SK-N-SH (cell line): ENCODE results near the gene OR52N1. TPM values are rescaled to one million over a fixed set of nuclear protein-coding genes. Genes with fewer than 3 reads are reported as not detected.

Experiments
- CTCF ChIA-PET: fragments of 300-600, 350-600 bp; formaldehyde crosslinking; extraction: SDS; loops from one replicate; lab custom pipeline; 2021; lab: Yijun Ruan, JAX
- POLR2A ChIA-PET: fragments of 350-600 bp; sonication (Branson Sonifier 250); formaldehyde crosslinking; extraction: SDS; loops from one replicate; lab custom pipeline; 2020; ENCODE audit warnings: antibody characterized with exemption, inconsistent platforms; lab: Yijun Ruan, JAX
- DNase-seq: peaks from one replicate; pipeline ENCODE4 v3.0.0; 2012
- H2AFZ ChIP-seq: fragments of 200-600 bp; sonication (generic); 2 replicates; pipeline ENCODE4 v1.8.1; 2016; ENCODE audit warnings: antibody characterized with exemption, mild to moderate bottlenecking, low read depth
- H3F3A ChIP-seq: fragments of 200-600 bp; sonication (generic); replicated peaks from 2 replicates; pipeline ENCODE3; 2016; ENCODE audit warnings: antibody characterized with exemption, mild to moderate bottlenecking; ENCODE audit not compliant: insufficient read depth
- H3K27ac ChIP-seq, 2 experiments: fragments of 200-500 bp in 1 of 2; fragments of 200-600 bp in 1 of 2; sonication (Bioruptor generic) in 1 of 2; sonication (generic), shearing (Covaris generic) in 1 of 2; 2 replicates each; pipeline versions ENCODE4 v1.5.1 to v1.6.1; 2014 to 2016; ENCODE audit warnings: low read depth in 2 of 2, inconsistent platforms in 1 of 2, low read length in 1 of 2, mild to moderate bottlenecking in 1 of 2, mixed read lengths in 1 of 2
- H3K27me3 ChIP-seq: fragments of 200-600 bp; sonication (generic), shearing (Covaris generic); 2 replicates; pipeline ENCODE4 v1.6.1; 2016; ENCODE audit warnings: mixed run types; ENCODE audit not compliant: insufficient read depth
- H3K36me3 ChIP-seq, 2 experiments: fragments of 200-500 bp in 1 of 2; fragments of 200-600 bp in 1 of 2; sonication (Bioruptor generic) in 1 of 2; sonication (generic) in 1 of 2; replicated peaks in 1 of 2; 2 replicates each; pipeline versions ENCODE3 to v1.5.1; 2014 to 2016; ENCODE audit warnings: low read length in 1 of 2, mild to moderate bottlenecking in 1 of 2; ENCODE audit not compliant: insufficient read depth in 2 of 2, control insufficient read depth in 1 of 2
- H3K4me1 ChIP-seq, 2 experiments: fragments of 200-500 bp in 1 of 2; fragments of 200-600 bp in 1 of 2; sonication (Bioruptor generic) in 1 of 2; sonication (generic), shearing (Covaris generic) in 1 of 2; 2 replicates each; pipeline versions ENCODE4 v1.5.1 to v1.6.1; 2014 to 2016; ENCODE audit warnings: low read depth in 1 of 2, low read length in 1 of 2, mixed run types in 1 of 2; ENCODE audit not compliant: insufficient read depth in 2 of 2, control insufficient read depth in 1 of 2
- H3K4me2 ChIP-seq: fragments of 200-600 bp; sonication (generic), shearing (Covaris generic); 2 replicates; pipeline ENCODE4 v1.6.1; 2017; ENCODE audit warnings: mixed run types
- H3K4me3 ChIP-seq, 2 experiments: fragments of 200-500 bp in 1 of 2; fragments of 200-600 bp in 1 of 2; sonication (Bioruptor generic) in 1 of 2; sonication (generic), shearing (Covaris generic) in 1 of 2; 2 replicates each; pipeline versions ENCODE4 v1.5.1 to v1.8.1; 2014 to 2016; ENCODE audit warnings: low read depth in 2 of 2, inconsistent platforms in 1 of 2, low read length in 1 of 2, mild to moderate bottlenecking in 1 of 2, mixed read lengths in 1 of 2, moderate library complexity in 1 of 2
- H3K79me2 ChIP-seq: fragments of 200-600 bp; sonication (generic); 2 replicates; pipeline ENCODE4 v1.8.1; 2017; ENCODE audit warnings: mild to moderate bottlenecking; ENCODE audit not compliant: insufficient read depth
- H3K9ac ChIP-seq: fragments of 200-600 bp; sonication (generic); 2 replicates; pipeline ENCODE4 v1.6.1; 2017; ENCODE audit warnings: mixed run types
- H3K9me2 ChIP-seq: fragments of 200-600 bp; sonication (generic); 2 replicates; pipeline ENCODE4 v1.6.1; 2017; ENCODE audit warnings: mixed run types
- H3K9me3 ChIP-seq: fragments of 200-600 bp; sonication (generic); 2 replicates; pipeline ENCODE4 v1.6.1; 2017; ENCODE audit warnings: mixed run types, mild to moderate bottlenecking, moderate library complexity
- H4K20me1 ChIP-seq: fragments of 200-600 bp; sonication (generic); 2 replicates; pipeline ENCODE4 v1.6.1; 2017; ENCODE audit warnings: mild to moderate bottlenecking, mixed run types; ENCODE audit not compliant: insufficient read depth
- CHD2 ChIP-seq: fragments of 150-350 bp; IDR thresholded peaks from 2 replicates; pipeline ENCODE4 v1.6.1; 2018; ENCODE audit warnings: low read length; ENCODE audit not compliant: partially characterized antibody
- CTCF ChIP-seq: fragments of 200-600 bp; sonication (generic); IDR thresholded peaks from 2 replicates; pipeline ENCODE4 v1.6.1; 2017; ENCODE audit warnings: antibody characterized with exemption, mild to moderate bottlenecking, moderate library complexity
- ELF1 ChIP-seq: IDR thresholded peaks from 2 replicates; pipeline ENCODE4 v1.4.0; 2012
- EP300 ChIP-seq, 2 experiments: IDR thresholded peaks; 2 replicates each; pipeline versions ENCODE4 v1.4.0 to v1.6.1; 2012; ENCODE audit warnings: borderline replicate concordance in 1 of 2, low read depth in 1 of 2, low read length in 1 of 2
- EZH2phosphoT487 ChIP-seq: fragments of 200-600 bp; sonication (generic); IDR thresholded peaks from 2 replicates; pipeline ENCODE4 v1.6.1; 2017; ENCODE audit warnings: low read depth, mixed run types, mild to moderate bottlenecking, antibody characterized with exemption, moderate library complexity, borderline replicate concordance
- FOXM1 ChIP-seq: IDR thresholded peaks from 2 replicates; pipeline ENCODE4 v1.4.0; 2012; ENCODE audit warnings: low read depth, mild to moderate bottlenecking
- GABPA ChIP-seq: IDR thresholded peaks from 2 replicates; pipeline ENCODE4 v1.4.0; 2012; ENCODE audit warnings: low read depth, mild to moderate bottlenecking
- JUND ChIP-seq: IDR thresholded peaks from 2 replicates; pipeline ENCODE4 v1.4.0; 2012
- MEF2A ChIP-seq: IDR thresholded peaks from 2 replicates; pipeline ENCODE4 v1.4.0; 2012; ENCODE audit warnings: low read depth, borderline replicate concordance
- MXI1 ChIP-seq: IDR thresholded peaks from 2 replicates; pipeline ENCODE4 v1.6.1; 2012; ENCODE audit warnings: mild to moderate bottlenecking, low read depth, low read length, improper control_type of control experiment
- NRF1 ChIP-seq: IDR thresholded peaks from 2 replicates; pipeline ENCODE4 v1.6.1; 2012; ENCODE audit warnings: low read depth, mild to moderate bottlenecking, low read length
- POLR2AphosphoS5 ChIP-seq: IDR thresholded peaks from 2 replicates; pipeline ENCODE4 v1.6.1; 2012; ENCODE audit warnings: low read depth, low read length
- RAD21 ChIP-seq: IDR thresholded peaks from 2 replicates; pipeline ENCODE4 v1.6.1; 2012; ENCODE audit warnings: mild to moderate bottlenecking, low read length
- RXRA ChIP-seq: IDR thresholded peaks from 2 replicates; pipeline ENCODE4 v1.4.0; 2012; ENCODE audit warnings: low read depth, mild to moderate bottlenecking, borderline replicate concordance
- SIN3A ChIP-seq: IDR thresholded peaks from 2 replicates; pipeline ENCODE4 v1.6.1; 2012; ENCODE audit warnings: low read depth, mild to moderate bottlenecking, low read length, moderate library complexity, borderline replicate concordance
- SMC3 ChIP-seq: IDR thresholded peaks from 2 replicates; pipeline ENCODE4 v1.6.1; 2012; ENCODE audit warnings: low read depth, low read length, improper control_type of control experiment
- TAF1 ChIP-seq: IDR thresholded peaks from 2 replicates; pipeline ENCODE4 v1.6.1; 2012; ENCODE audit warnings: low read depth, mild to moderate bottlenecking, low read length, moderate library complexity, borderline replicate concordance
- TCF12 ChIP-seq: IDR thresholded peaks from 2 replicates; pipeline ENCODE4 v1.4.0; 2012
- USF1 ChIP-seq: IDR thresholded peaks from 2 replicates; pipeline ENCODE4 v1.4.0; 2012; ENCODE audit warnings: low read depth, borderline replicate concordance
- WGBS: methylation state at CpG from one replicate; pipeline ENCODE4 v1.1.6; 2017; ENCODE audit warnings: low lambda C conversion rate; 5-methylcytosine and 5-hydroxymethylcytosine counted together
- polyA plus RNA-seq, 3 experiments: library from polyadenylated mRNA; depleted of rRNA; stranded (reverse); fragments of >200 nt; gene quantifications; 2 replicates each; pipeline ENCODE4 v1.2.3, GENCODE V29; 2012
- TF ChIP-seq, protein P1 (sequence below): IDR thresholded peaks from 2 replicates; pipeline ENCODE4 v1.4.0; 2012; ENCODE audit warnings: low read depth, borderline replicate concordance

OR52N1 gene
- polyA plus RNA-seq, 1 of the 3 experiments (the other 2 are of a cell fraction), result not detected

DNA sequence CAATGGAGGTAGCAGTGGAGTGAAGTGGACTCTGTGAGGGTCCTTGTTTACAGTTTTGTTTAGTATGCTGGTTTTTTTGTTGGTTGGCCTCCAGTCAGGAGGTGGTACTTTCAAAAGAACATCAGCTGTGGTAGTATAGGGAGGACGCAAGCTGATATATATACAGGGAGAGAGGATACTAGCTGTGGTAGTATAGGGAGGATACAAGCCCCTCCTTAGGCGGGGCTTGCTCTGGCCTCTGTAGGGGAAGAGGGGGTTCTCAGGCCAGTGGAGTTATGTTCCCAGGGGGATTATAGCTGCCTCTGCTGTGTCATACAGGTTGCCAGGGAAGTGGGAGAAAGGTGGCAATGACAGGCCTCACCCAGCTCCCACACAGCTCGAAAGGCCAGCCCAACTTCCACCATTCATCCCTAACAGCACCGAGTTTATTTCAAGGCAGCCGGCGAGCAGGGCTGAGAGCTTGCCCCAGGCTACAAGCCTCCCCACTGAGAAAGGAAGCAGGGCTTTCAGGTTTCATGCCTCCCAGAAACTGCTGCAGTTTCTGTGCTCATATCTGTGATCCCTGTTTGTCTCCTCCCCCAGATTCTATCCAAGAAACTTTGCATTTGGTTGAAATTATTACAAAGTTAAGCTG is 40.2 kb upstream of the OR52N1 start:
- no peak overlapping the region for H3K4me2 ChIP-seq
- H4K20me1 ChIP-seq, result no peaks in the 10 kb centered on the region
- no peak overlapping the region for H3K27ac ChIP-seq
- no peak for DNase-seq
- no peaks in the 10 kb centered on the region for H3F3A ChIP-seq
- no peak overlapping the region for H3K4me3 ChIP-seq
- no peaks in the 10 kb centered on the region for H3K9me3 ChIP-seq
- no peaks in the 10 kb centered on the region for H3K79me2 ChIP-seq
- H2AFZ ChIP-seq, result no peak overlapping the region
- no peak for TF ChIP-seq RXRA
- TF ChIP-seq CHD2, result no peak
- no peak for TF ChIP-seq MEF2A
- TF ChIP-seq ELF1, result no peak
- no peak for TF ChIP-seq MXI1
- no peak for TF ChIP-seq TAF1
- TF ChIP-seq, protein P1, sequence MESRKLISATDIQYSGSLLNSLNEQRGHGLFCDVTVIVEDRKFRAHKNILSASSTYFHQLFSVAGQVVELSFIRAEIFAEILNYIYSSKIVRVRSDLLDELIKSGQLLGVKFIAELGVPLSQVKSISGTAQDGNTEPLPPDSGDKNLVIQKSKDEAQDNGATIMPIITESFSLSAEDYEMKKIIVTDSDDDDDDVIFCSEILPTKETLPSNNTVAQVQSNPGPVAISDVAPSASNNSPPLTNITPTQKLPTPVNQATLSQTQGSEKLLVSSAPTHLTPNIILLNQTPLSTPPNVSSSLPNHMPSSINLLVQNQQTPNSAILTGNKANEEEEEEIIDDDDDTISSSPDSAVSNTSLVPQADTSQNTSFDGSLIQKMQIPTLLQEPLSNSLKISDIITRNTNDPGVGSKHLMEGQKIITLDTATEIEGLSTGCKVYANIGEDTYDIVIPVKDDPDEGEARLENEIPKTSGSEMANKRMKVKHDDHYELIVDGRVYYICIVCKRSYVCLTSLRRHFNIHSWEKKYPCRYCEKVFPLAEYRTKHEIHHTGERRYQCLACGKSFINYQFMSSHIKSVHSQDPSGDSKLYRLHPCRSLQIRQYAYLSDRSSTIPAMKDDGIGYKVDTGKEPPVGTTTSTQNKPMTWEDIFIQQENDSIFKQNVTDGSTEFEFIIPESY, result no peak
- no peak for TF ChIP-seq EP300 (IDR thresholded peaks at IDR 0.05; ENCODE audit: borderline replicate concordance in 1 of 2, low read depth in 1 of 2, low read length in 1 of 2)
- no peak for TF ChIP-seq JUND
- H3K4me1 ChIP-seq, result no peaks in the 10 kb centered on the region
- ChIA-PET POLR2A (no interaction called here), CTCF (interaction anchor here (0.6 to 1.0 kb wide), 2 partner anchors 484 to 981 kb away, joined by 3 read pairs; no protein-coding TSS in a partner anchor)
- WGBS, result 6% methylated on average over 6 of the region's 6 CpGs
- no peaks in the 10 kb centered on the region; the same call in 1 of the 2 replicates for H3K27me3 ChIP-seq
- H3K9me2 ChIP-seq, result no peaks in the 10 kb centered on the region
- H3K9ac ChIP-seq, result no peak overlapping the region
- H3K36me3 ChIP-seq, result no peaks in the 10 kb centered on the region

DNA sequence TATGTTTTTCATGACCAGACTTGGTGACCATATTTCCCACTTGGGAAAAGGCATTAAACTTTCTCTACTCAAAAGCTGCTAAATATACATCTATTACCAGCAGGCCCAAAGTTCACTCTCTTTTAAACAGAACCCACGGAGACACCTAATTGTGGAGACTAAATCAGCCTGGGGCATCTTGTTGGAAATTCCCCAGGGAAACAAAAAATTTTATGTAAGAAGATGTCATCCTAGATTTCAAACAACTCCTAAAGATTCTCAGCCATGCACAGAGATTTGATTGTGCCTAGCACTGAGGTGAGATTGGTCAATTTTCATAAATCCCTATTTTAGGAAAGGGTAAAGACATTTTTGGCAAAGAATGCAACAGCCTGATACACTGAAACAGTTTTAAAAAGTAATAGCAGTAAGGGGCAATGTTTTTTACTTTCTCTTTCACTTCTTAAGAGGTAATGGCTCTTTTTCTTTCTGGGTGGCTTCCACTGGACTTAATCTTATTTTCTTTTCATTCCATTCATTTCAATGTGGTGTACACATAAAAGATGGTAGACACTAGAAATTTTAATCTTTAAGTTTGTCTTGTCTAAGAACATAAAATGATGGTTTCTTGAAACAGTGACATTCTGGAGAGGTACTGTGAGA is 27.3 kb upstream of the OR52N1 start:
- Histone ChIP-seq H3K4me3 (0 out of 4 replicates have a peak overlapping the region, but pooled peaks of 1 of the 2 experiments have one; percentile 6), H3F3A (no peaks in the 10 kb centered on the region), H3K9me3 (no peaks in the 10 kb centered on the region), H3K27me3 (peaks cover 3% of the 10 kb centered on the region; the same call in 1 of the 2 replicates), H3K27ac (no peak overlapping the region), H3K36me3 (no peaks in the 10 kb centered on the region), H4K20me1 (no peaks in the 10 kb centered on the region), H3K9ac (no peak overlapping the region), H3K9me2 (no peaks in the 10 kb centered on the region), H3K4me2 (peak overlapping the region; percentile 40), H3K79me2 (no peaks in the 10 kb centered on the region), H2AFZ (peak overlapping the region; percentile 62; the same call in 1 of the 2 replicates), H3K4me1 (no peaks in the 10 kb centered on the region)
- DNase-seq, result no peak
- WGBS, result 4% methylated on average over 1 of the region's 1 CpG
- POLR2A ChIA-PET, result no interaction called here
- CTCF ChIA-PET, result no interaction called here
- TF ChIP-seq, protein P1, result no peak
- TF ChIP-seq MXI1, result no peak
- no peak for TF ChIP-seq CHD2
- TF ChIP-seq USF1, result no peak
- TF ChIP-seq TCF12, result no peak
- no peak for TF ChIP-seq POLR2AphosphoS5
- no peak for TF ChIP-seq NRF1
- TF ChIP-seq GABPA, result no peak
- TF ChIP-seq SMC3, result no peak
- no peak for TF ChIP-seq EZH2phosphoT487
- no peak for TF ChIP-seq CTCF
- TF ChIP-seq FOXM1, result no peak
- no peak for TF ChIP-seq SIN3A
- no peak for TF ChIP-seq EP300 (IDR thresholded peaks at IDR 0.05; ENCODE audit: borderline replicate concordance in 1 of 2, low read depth in 1 of 2, low read length in 1 of 2)
- TF ChIP-seq RXRA, result no peak
- TF ChIP-seq RAD21, result no peak
